ENCODE results near the gene PPCDC.

DNA sequence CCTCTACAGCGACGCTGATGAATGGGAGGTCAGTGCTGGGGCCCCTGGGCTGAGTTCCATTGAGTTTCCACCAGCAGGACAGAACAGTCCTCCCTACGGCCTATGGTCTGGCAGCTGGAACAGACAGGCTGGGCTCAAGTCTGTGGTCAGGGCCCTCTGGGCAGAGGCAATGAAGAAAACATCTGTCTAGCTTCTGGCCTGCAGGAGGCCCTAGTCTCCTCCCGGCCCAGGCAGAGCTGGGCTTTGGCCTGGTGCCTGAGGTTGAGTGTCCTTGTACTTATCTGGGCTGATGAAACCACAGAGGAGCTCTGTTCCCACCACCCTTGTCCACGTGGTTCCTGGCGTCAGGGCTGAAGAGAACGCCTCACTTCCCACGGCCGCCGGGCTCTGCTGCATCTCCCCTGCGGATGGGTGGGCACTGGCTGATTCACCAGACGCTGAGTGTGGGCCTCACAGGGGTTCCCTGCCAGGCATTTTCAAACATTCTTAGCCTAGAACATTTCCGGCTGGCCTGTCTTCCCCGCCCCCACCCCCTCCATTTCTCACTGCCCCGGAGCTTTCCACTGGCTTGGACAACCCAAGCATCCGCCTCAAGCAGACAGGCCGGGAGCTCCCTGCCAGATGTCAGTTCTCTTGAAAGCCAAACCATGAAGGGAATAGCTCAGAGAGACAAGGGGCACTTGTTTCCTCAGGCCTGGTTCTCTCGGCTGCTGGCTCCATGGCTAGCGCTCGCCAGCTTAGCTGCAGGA is 20.3 kb downstream of the PPCDC start:
- peak; percentile 32 to 82 (median 66) for TF ChIP-seq CTCF (IDR thresholded peaks at IDR 0.05)
- TF ChIP-seq POLR2A (IDR thresholded peaks at IDR 0.05) = peak in 2 of 4 donors; percentile 9 to 16

Data from upper lobe of left lung (tissue), 4 donors.